ENCODE measurements around the gene ZFP36. TPM values are rescaled to one million over a fixed set of nuclear protein-coding genes. Genes with fewer than 3 reads are reported as not detected.
A peak's percentile ranks its signal among the peaks of the same experiment; 100 is the strongest.
"Not testable (repeated sequence)": the region's sequence is repeated elsewhere in the genome, so short reads cannot be mapped to it uniquely, and the experiment has no call there.

Gene ZFP36
- total RNA-seq (ENCODE audit: insufficient read depth, low replicate concordance): 15.4 TPM

GRCh38 chr19:39406656-39407409 is at the start of gene ZFP36:
TSS of gene ZFP36 (plus strand) at chr19:39406847. CDS start at chr19:39406905, 58 bp downstream.
- DNase-seq (ENCODE audit: low spot score): peak; percentile 85

- no peak for DNase-seq (ENCODE audit: low spot score)
These were observed 47.6 kb upstream of the ZFP36 start for GRCh38 chr19:39359026-39359425.

GRCh38 chr19:39360599-39360998 is 46.0 kb upstream of the ZFP36 start:
- no peak for DNase-seq (ENCODE audit: low spot score)

- DNase-seq (ENCODE audit: low spot score): no peak
These were observed 43.7 kb upstream of the ZFP36 start for GRCh38 chr19:39362682-39363657.

- DNase-seq (ENCODE audit: low spot score): no peak
These were observed 42.7 kb upstream of the ZFP36 start for GRCh38 chr19:39363901-39364457.

- DNase-seq (ENCODE audit: low spot score): no peak
These were observed 41.1 kb upstream of the ZFP36 start for GRCh38 chr19:39365531-39365930.

- no peak for DNase-seq (ENCODE audit: low spot score)
These were observed 37.4 kb upstream of the ZFP36 start for GRCh38 chr19:39369200-39369599.

GRCh38 chr19:39370735-39371134 is 35.9 kb upstream of the ZFP36 start:
- no peak for DNase-seq (ENCODE audit: low spot score)

- peak; percentile 96 for DNase-seq (ENCODE audit: low spot score)
These were observed 34.4 kb upstream of the ZFP36 start for GRCh38 chr19:39372047-39372802.

- no peak for DNase-seq (ENCODE audit: low spot score)
These were observed 33.7 kb upstream of the ZFP36 start for GRCh38 chr19:39372941-39373340.

GRCh38 chr19:39375929-39376328 is 30.7 kb upstream of the ZFP36 start:
- DNase-seq (ENCODE audit: low spot score): no peak

GRCh38 chr19:39377373-39378362 is 29.0 kb upstream of the ZFP36 start:
- no peak for DNase-seq (ENCODE audit: low spot score)

- DNase-seq (ENCODE audit: low spot score): not testable (repeated sequence)
These were observed 27.3 kb upstream of the ZFP36 start for GRCh38 chr19:39379366-39379765.

GRCh38 chr19:39379865-39380396 is 26.7 kb upstream of the ZFP36 start:
- DNase-seq (ENCODE audit: low spot score): no peak

GRCh38 chr19:39380521-39381502 is 25.8 kb upstream of the ZFP36 start:
- no peak for DNase-seq (ENCODE audit: low spot score)

- no peak for DNase-seq (ENCODE audit: low spot score)
These were observed 24.6 kb upstream of the ZFP36 start for GRCh38 chr19:39381910-39382611.

GRCh38 chr19:39382991-39383828 is 23.4 kb upstream of the ZFP36 start:
- no peak for DNase-seq (ENCODE audit: low spot score)

Data from umbilical cord (tissue), 2 donors.